Panc1 (cell line): ENCODE results near the gene VASN.

Experiments
- CTCF ChIP-seq: fragments of 450-650 bp; IDR thresholded peaks from 2 replicates; pipeline ENCODE4 v1.5.1; 2017; ENCODE audit warnings: mild to moderate bottlenecking
- POLR2AphosphoS5 ChIP-seq: IDR thresholded peaks from 2 replicates; pipeline ENCODE4 v1.6.1; 2012; ENCODE audit warnings: mild to moderate bottlenecking, low read depth, low read length, moderate library complexity
- TCF7L2 ChIP-seq: IDR thresholded peaks from 2 replicates; pipeline ENCODE4 v1.6.1; 2011; ENCODE audit warnings: mild to moderate bottlenecking, low read depth, low read length, inconsistent platforms

DNA sequence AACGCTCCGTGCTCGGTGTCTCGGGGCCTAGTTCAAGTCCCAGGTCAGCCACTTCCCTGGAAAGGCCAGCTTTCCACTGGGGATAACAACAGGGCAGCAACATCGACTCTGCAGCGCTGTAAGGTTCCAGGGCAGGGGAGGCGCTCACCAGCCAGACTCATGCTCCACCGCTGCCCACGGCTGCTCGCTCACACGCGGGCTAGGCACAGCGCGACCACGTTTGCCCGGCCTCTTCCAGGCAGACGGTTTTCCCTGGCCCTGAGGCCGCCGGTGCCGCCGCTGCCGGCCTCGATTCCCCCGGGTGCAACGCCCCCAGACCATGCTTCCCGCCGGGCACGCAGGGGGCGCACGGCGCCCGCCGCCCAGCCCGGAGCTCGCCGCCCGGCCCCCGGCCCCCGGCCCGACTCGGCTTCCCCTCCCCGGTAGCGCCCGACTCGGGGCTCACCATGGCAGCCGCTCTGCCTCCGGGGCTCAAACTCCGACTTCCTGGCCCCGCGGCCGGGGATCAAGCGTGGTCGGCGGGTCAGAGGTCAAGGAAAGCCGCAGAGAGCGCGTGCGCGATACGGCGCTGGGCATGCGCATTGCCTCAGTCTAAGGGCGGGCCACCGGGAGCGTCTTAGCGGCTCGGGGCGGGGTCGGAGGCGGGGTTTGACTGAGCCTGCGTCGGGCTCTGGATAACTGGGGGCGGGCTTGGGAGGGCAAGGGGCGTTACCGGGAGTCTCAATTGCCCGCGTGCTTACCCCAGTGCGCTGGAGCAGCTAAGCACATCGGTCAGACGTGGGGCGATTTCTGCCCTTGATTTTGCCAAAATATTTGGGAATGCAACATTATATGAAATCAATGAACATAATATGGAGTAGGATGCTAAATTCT lies 20.6 kb upstream of the VASN start, which contains the start of gene PAM16:
- TF ChIP-seq CTCF (no peak), TCF7L2 (no peak), POLR2AphosphoS5 (peak; percentile 87)
